Limb (tissue), 2 donors: ENCODE data around the gene MBNL2.

ENCODE experiments used
- DNase-seq, 2 donors: peaks; one replicate each; pipeline ENCODE4 v3.0.0-alpha.2; 2016; ENCODE audit errors: extremely low spot score in 2 of 2

MBNL2 gene

DNA sequence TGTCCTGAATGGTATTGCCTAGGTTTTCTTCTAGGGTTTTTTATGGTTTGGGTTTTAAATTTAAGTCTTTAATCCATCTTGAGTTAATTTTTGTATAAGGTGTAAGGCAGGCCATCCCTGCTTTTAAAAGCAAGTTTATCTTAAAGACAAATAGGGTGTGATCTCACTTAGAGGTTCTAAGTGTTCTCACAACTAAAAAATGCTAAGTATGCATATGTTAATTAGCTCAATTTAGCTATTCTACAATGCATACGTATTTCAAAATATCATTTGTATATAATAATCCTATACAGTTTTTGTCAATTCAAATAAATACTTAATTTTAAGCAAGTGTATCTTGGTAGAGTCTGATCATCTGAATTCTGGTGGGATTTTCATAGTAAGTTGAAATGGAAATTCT lies 50.4 kb downstream of the MBNL2 start:
- no peak for DNase-seq

DNA sequence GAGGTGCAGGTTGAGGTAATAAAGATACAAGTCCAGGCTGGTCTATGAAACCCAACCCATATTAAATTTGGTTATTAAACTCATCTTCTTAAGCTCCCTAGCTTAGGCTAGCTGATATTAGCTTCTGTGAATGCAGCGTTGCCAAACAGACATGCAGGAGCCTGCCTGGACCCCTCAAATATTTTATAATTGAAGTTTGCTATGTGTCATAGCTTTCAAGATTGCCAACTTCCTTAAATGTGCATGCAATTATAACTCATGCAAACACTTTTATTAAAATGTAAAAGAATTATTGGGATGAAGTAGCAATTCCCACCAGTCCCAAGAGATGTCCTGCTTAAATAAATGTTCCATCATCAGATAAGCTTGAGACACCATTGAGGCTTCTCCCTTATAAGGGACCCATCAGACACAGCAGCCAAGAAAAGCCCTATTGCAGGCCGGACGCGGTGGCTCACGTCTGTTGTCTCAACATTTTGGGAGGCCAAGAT lies 51.3 kb downstream of the MBNL2 start:
- no peak for DNase-seq

DNA sequence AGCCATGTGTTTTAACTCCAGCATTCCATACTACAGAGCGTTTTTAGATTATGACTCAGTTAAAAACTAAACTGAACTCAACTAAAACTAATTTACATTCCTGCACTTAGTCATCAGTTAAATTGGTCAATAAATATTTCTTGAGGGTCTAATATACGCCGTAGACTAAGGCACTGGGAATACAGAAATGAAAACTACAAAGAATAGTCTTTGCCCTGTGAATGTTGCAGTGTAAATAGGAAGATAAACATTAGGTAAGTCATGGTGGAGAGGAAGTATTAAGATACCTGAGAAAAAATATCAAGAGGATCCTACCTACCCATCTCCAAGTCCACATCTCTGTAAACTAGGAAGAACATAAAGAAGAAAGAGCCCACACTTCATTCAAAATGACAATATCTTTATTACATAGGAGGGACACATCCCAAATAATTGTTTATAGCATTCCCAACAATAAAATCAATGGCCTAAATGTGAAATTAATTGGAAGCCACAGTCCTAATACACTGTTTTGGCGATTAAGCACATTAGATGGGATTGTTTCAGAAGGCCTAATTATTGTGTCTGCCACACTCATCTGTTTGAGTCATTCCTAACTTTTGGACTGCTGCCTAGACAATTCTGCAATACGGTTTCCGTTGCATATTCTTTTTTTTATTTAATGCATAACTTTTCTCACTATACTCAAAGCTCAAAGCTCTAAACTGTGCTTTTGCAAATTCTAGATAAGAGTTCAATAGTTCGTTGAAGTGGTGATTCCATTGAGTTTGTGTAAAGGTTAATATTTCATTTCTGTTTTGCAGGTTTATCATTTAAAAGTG lies 52.9 kb downstream of the MBNL2 start:
- DNase-seq = peak in 1 of 2 donors; percentile 68

- no peak for DNase-seq
Measured at GRCh38 chr13:97275776-97276501, 53.8 kb downstream of the MBNL2 start.

GRCh38 chr13:97276862-97277269 lies 54.7 kb downstream of the MBNL2 start:
- DNase-seq = no peak

- DNase-seq = no peak
Measured at GRCh38 chr13:97278435-97279411, 56.6 kb downstream of the MBNL2 start.

DNA sequence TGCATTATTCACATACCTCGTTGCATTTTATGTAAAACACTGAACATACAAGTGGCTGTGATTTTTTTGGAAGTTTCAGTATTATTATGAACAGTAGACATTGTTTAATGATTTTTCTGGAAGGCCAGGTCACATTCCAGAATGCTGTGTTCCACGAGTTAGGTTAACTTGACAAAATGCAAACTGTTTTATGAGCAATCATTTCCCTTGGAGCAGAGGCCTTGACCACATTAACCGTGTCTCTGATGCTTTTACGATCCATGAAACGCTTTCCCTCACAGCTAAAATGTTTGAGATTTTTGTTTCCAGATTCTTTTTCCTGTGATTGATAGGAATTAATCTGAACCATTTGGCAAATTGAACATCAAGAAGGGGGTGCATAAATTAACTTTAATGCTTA lies 57.8 kb downstream of the MBNL2 start:
- no peak for DNase-seq

DNA sequence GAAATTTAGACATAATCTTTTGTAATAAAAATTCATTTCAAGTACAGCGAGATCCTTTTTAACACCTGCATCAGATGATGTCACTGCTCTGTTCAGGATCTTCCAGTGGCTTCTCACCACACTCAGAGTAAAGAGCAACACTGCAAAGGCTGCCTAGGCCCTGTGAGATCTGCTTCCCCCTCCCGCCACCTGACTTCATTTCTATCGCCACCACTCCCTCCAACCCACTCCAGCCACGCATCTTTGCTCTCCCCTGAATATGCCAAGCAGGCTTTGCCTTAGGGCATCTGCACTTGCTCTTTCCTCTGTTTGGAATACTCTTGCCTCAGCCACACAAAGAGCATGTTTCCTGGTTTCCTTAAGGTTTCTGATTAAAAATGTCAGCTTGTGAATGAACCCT lies 58.3 kb downstream of the MBNL2 start:
- no peak for DNase-seq

DNA sequence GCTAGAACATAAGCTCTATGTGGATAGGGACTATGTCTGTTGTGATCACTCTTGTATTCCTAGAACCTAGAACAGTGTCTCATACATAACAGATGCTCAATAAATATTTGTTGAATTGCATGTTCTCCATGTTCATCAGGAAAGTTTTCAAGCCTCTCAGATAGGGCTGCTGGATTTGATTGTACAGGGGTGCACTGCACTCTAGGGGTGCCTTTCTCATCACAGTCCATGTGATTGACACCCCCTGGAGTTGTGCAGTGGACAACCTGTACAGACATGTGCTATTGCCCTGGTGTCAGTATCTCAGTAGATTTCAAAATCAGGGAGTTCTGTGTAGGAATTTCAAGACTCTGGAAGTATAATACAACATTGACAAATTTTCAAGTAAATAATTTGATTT lies 58.9 kb downstream of the MBNL2 start:
- DNase-seq = no peak

GRCh38 chr13:97282705-97283104 lies 60.6 kb downstream of the MBNL2 start:
- no peak for DNase-seq

- DNase-seq = no peak
Measured at GRCh38 chr13:97283888-97284287, 61.8 kb downstream of the MBNL2 start.

GRCh38 chr13:97284558-97284957 lies 62.4 kb downstream of the MBNL2 start:
- no peak for DNase-seq

- DNase-seq = no peak
Measured at GRCh38 chr13:97285221-97285955, 63.3 kb downstream of the MBNL2 start.

DNA sequence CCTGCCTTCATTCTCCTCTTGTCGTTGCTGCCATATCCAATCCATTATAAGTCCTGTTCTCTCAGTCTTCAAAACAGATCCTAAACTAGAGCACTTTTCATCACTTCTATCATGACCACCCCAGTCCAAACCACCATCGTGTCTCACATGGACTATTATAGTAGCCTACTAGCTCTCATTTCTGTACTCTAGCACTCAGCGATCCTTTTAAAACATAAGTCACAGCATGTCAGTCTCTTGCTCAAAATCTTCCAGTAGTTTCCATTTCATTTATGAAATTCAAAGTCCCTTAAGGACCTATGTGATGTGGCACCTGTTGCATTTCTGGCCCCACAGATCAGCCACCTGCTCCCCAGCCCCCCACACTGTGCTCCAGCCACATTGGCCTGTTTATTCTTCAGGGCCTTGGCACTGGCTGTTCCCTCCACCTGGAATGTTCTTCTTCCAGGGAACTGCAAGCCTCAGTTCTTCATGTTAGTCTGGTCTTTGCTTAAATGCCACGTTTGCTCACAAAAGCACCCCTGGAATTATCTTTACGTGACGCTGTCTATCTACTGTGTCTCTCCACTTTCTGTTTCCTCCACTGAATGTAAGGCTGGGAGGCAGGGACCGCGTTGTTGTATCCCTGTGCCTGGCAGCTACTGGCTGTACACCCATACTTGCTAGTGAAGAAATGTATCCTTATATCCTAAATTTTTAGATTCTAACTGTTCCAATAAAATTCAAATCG lies 64.3 kb downstream of the MBNL2 start:
- no peak for DNase-seq

DNA sequence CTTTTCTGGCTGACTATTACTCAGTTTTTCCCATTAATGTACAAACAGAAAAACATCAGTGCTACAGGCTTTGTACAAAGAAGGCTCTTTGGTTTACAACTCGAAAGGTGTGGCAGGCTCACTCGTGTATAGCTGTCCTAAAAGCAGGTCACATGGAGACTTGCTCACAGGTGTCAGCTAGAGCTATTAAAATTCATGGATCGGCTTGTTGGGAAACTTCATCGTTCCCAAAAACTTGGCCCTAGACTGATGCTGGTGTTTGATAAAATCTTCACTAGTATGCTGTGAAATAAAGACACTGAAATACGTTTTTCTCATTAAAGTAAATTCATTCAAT lies 64.9 kb downstream of the MBNL2 start:
- DNase-seq = no peak

GRCh38 chr13:97288486-97288900 lies 66.4 kb downstream of the MBNL2 start:
- DNase-seq = no peak

- no peak for DNase-seq
Measured at GRCh38 chr13:97289514-97290298, 67.6 kb downstream of the MBNL2 start.

DNA sequence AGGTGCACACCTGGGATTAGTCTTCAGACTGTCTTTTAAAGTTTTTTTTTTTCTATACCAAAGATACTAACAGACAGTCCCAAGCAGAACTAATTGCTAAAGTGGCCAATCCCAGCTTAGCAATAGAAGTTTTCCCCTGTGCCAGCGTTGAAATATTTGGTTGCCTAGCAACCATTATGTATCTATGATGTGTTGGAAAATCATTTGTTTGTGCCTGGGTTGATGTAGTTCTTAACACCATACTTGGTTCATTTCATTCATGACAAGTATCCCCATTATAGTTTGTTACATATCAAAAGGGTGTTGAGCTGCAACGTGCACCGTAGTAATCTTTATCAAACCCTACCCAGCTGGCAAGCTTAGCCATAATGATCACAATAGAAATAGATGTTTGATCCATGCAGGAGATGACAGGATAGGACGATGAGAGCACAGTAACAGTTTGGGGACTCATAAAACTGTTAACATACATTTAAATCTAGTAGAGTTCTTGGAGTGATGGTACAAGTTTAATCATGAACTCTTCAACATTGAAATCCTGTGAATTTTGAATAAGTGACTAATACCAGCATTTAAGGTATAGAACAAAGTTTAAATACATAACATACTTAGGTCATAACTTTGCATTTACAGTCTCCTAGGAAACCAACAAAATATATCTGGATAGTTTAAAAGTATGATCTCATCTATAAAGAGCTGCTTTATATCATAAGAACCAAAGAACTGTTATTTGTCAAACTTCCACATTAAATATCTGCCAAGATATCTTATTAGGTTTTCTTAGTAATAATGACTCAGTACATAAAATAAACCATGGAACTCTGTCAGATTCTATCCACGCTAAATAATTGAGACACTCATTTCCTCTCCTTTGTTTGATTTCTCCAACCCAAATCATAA lies 73.4 kb downstream of the MBNL2 start:
- peak in 1 of 2 donors; percentile 85 for DNase-seq
